GM21825 (cell line): Measurements from ENCODE around the gene MACROD2.
"Not testable (repeated sequence)": the region's sequence is repeated elsewhere in the genome, so short reads cannot be mapped to it uniquely, and the experiment has no call there.

Source experiments
- ATAC-seq: cut with Tn5 transposase; IDR thresholded peaks from one replicate; pipeline ENCODE4 v1.9.1; 2021; ENCODE audit warnings: mild to moderate bottlenecking, moderate library complexity; ENCODE audit not compliant: unreplicated experiment

Gene MACROD2

GRCh38 chr20:15119852-15120487, 1124.7 kb downstream of the MACROD2 start:
- ATAC-seq = no peak

GRCh38 chr20:15122613-15123012, 1127.3 kb downstream of the MACROD2 start:
- no peak for ATAC-seq

DNA sequence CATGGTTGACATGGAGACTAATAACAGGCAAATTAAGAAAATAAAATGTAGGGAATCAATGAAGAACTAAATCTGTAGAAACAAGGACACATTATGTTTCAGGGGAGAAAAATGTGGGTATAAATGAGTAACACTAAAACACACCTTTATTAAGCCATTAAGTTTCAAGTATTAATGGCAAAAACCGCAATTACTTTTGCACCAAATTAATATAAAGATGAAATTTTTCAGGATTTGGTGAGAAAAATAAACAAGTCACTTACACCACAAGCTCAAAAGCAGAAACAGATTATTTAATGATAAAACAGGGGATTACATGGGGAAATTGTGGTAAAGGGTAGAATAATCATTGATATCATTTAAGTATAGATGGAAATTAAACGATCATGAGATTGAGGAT, 1135.9 kb downstream of the MACROD2 start:
- ATAC-seq = no peak

DNA sequence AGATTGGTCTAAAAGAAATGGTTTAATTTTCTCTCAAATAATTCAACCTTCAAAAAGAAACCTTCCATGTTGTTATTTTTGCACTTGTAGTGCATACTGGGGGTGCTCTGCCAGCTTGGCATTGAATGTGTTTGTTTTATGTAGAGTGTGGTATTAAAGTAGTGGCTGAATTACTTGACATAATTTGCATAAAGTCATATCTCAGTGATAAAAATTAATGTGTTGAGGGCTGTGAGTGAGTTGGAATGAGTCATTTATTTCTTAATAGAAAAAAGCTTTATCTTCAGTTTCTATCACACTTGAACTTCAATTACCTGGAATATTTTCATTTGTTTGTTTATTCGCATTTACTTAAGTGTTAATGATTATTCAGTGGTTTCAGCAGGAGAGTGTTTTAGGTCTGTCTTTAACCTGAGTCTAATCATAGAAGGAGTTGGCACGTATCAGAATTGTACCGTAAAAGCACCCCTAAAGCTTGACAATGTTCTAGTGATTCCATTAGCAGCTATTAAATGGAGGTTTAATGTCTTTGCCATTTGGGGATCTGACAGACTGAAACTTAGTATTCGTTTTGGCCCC, 1143.3 kb downstream of the MACROD2 start:
- no peak for ATAC-seq

DNA sequence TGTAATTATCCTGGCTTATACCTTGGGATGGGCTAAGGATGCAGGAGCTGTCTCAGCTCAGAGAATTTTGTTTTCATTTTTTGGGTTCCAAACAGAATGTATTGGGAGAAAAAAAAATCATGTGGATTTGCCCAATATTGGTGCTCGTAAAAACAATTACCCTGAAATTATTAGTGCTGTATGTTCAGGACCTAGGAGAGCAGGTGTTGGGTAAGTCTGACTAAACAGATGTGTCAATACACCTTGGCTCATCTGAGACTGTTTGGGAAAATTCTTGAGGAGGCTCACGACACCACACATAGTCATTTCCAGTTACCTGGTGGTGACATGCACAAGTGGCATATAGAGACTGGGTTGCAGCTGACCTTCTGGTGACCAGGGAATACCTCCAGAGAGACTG, 1144.2 kb downstream of the MACROD2 start:
- no peak for ATAC-seq

- no peak for ATAC-seq
Measured at GRCh38 chr20:15140286-15140685, 1145.0 kb downstream of the MACROD2 start.

GRCh38 chr20:15140940-15141339, 1145.6 kb downstream of the MACROD2 start:
- not testable (repeated sequence) for ATAC-seq

DNA sequence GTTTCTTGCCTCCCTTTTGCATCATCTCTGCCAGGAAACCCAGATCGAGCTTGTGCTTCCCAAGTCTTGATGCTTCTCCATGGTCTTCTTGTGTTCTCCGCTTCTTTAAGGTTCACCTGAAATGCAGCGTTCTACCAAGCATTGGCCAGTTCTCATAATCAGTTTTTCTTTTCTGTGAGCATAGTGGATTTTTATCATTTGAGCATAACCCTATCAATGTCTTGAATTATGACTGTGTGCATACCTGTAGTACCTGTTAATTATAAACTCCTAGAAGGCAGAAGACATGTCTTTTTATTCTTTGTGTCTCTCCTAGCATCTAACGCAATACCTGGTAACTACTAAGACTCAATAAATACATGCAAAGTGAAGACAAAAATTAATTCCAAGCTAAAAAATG, 1146.5 kb downstream of the MACROD2 start:
- no peak for ATAC-seq

- ATAC-seq = no peak
Measured at GRCh38 chr20:15143478-15143877, 1148.2 kb downstream of the MACROD2 start.

- ATAC-seq = no peak
Measured at GRCh38 chr20:15144916-15145315, 1149.6 kb downstream of the MACROD2 start.

- no peak for ATAC-seq
Measured at GRCh38 chr20:15146948-15147347, 1151.6 kb downstream of the MACROD2 start.

- no peak for ATAC-seq
Measured at GRCh38 chr20:15154070-15154469, 1158.8 kb downstream of the MACROD2 start.

DNA sequence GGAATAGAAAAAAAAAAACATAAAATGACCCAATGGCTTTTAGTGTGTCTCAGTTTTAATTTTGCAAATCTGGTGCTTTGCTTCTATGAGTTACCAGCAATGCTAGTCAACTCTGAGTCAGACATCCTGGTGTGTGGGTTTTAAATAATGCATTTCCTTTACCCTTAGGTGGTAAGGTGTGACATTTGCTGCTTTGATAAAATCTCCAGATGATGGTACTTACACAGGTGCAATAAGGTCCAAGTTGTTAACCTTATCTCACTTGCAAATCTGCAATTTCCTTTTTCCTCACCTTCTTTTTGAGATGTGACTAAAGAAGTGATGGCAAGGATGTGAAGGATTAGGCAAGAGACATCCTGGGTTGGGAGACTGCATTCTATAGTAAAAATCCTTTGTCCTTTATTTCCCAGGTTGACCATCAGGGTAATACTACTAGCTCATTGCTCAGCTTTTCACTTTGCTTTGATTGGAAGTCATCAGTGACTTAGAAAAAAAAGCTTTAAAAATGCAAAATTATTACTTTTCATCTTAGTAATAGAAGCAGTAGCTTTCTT, 1160.6 kb downstream of the MACROD2 start:
- no peak for ATAC-seq

- no peak for ATAC-seq
Measured at GRCh38 chr20:15158533-15158932, 1163.2 kb downstream of the MACROD2 start.

DNA sequence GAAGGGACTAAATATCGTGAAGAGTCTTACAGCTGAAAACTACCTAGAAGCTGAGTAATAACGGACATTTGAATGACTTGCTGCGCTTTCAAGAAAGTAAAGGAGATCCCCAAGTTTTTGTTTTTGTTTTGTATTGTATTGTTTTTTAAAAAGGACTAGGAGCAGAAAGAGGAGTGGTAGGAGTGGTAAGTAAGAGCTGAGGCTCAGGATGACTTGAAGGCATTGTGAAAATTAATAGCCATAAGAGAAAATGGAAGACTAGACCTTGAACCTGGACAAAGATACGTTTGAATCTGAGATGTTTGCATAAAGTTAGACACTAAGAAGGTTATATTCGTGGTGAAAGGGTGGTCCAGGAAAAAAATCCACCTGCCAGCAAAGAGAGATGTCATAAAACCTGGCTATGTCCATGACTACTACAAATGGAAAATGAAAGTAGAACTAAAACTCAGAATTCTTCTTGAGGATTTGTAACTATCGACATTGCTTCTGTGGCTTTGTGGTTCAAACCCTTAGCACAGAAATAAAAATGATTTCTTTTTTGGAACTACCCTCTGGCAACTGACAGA, 1166.8 kb downstream of the MACROD2 start:
- ATAC-seq = peak; percentile 57

GRCh38 chr20:15163632-15164031, 1168.3 kb downstream of the MACROD2 start:
- no peak for ATAC-seq

GRCh38 chr20:15164726-15165125, 1169.4 kb downstream of the MACROD2 start:
- no peak for ATAC-seq

DNA sequence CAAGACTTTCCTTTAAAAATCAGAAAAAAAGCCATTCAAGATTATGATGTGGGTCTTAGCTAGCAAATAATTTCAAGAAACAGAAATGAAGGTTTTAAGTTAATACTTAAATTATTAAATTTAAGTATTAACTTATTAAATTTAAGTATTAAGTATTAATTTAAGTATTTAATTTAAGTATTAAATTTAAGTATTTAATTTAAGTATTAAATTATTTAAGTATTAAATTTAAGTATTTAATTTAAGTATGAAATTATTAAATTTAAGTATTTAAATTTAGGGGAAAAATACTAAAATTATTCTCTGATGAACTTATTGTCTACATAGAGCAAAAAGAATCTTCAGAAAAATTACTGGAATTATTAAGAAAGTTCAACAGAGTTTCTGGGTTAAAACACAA, 1171.4 kb downstream of the MACROD2 start:
- no peak for ATAC-seq

- no peak for ATAC-seq
Measured at GRCh38 chr20:15171016-15171415, 1175.7 kb downstream of the MACROD2 start.

DNA sequence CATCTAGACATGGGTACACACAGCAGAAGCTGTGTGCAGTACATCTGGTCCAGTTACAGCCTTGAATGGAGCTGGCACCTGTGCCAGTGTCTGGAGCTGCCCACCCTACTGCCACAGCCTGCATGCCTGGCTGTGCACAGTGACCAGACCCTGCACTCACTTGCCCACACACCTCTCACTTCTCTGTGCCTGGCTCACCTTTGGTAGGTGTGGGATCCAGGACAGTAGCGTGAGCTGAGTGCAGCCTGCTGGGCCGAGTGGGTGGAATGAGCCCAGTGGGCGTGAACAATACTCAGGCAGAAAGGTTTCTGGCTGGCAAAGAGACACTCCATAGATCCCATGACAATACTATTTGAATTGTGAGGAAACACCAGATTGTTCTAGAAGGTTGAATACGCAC, 1181.6 kb downstream of the MACROD2 start:
- no peak for ATAC-seq

GRCh38 chr20:15178581-15178980, 1183.3 kb downstream of the MACROD2 start:
- no peak for ATAC-seq

DNA sequence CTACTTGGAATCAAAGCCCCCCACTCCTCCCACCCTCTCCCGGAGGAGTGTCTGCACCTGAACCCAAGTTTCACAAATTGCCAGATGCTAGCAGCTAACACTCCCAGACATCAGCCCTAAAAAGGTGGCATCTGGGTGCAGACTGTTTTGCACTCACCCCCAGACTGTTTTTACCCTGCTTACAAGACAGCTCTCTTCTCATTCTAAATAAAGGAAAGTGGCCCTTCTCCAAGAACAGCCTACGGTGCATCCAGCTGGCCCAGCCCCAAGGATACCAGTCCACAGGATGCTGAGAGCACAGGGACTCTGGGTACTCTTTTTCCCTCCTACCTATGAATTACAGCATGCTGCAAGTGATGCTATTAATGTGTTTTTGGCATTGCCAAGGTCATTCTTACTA, 1184.1 kb downstream of the MACROD2 start:
- ATAC-seq = no peak
